RKO (cell line): ENCODE data around the gene DCDC2C.

Experiments used
- DNase-seq: peaks from one replicate; pipeline ENCODE4 v3.0.0-alpha.2; 2016; ENCODE audit warnings: low spot score

DCDC2C gene

DNA sequence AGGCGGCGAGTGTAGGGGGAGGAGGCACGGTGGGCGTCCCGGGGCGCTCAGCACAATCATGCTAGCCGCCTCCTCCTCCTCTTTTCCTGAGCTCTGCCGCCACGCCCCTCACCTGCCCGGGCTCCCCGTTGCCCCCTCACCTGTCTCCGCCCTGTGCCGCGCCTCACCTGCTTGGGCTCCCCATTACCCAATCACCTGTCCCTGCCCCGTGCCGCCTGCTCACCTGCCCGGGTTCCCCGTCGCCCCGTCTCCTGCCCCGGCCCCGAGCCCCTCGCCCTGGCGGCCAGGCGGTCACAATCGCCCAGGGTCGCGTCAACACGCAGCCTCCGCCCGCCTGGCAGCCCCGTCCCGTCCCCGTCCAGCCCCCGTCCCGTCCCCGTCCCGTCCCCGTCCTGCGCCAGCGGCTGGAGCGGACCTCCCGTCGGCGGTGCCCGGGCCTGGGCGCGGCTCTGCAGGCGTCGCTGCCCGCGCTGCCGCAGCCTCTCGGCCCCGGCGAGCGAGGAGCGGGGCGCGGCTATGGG, at the start of gene DCDC2C:
TSS of gene DCDC2C (plus strand) at position 340 of the 521 bp plus-strand sequence. CDS start at position 517, 177 bp downstream.
- DNase-seq = no peak

- DNase-seq = no peak
These were observed 49.4 kb upstream of the DCDC2C start for GRCh38 chr2:3654011-3654410.

DNA sequence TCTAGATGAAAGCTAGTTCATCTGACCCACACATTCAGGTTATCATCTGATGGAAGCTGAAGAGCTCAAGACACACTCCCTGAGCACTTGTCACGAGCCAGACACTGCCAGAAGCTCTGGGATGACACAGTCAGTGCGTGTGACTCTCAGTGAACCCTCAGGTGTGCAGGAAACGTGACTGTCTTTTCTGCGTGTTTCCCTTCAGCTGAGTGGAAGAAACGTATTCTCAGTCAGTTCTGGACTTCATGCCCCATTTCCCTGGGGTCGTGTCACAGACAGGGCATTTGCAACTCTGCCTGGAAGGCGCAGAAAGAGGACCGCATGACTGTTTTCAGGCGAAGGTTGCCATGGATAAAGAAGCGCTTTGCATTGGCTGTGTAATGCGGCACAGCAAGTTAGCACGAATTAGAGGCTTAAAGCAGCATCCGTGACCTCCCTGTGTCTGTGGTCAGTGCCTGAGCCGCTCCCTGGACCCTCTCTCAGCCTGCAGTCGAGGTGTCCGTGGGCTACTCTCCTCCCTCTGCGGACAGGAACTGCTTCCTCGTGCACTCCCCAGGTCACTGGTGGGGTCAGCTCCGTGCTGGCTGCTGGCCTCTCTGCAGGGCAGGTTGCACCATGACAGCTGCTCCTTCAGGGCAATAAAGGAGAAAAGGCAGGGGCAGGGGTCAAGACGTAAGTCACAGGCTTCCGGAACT, 48.7 kb upstream of the DCDC2C start:
- DNase-seq = no peak

DNA sequence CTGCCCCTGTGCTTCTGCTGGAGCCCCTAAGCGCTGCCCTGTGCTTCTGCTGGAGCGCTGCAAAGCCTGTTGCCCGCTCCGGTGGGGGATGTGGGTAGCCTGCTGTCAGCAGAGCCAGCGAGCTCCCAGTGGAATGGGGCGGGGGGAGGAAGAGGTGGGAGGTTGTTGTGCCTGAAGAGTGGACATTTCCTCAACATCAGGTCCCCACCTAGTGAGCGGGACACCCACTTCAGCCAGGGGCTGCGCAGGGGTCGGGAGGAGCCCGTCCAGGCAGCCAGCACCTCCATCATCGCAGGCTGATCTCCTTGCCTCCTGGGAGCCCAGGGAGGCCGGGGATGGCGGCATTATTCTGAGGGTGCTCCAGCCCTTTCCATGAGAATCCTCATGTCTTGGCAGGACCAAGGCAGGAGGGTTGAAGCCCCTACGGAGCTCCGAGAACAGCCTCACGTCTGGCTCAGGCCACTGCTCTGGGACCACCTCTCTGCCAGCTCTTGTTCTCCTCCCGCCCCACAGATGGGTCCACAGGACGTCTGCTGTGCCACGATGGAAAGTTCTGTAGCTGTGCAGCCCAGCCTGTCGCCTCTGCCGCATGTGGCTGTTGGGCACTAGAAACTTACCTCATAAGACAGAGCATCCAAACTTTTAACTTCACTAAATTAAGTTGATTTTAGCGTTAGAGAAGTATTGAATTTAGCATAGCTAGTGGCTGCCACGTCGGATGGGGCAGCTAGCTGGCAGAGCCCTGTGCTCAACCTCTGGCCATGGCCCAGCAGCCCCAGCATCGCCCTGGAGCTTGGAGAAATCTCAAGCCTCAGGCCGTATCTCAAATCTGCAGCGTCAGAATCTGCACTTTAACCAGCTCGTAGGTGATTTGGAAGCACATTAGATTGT, 47.3 kb upstream of the DCDC2C start:
- DNase-seq = no peak

DNA sequence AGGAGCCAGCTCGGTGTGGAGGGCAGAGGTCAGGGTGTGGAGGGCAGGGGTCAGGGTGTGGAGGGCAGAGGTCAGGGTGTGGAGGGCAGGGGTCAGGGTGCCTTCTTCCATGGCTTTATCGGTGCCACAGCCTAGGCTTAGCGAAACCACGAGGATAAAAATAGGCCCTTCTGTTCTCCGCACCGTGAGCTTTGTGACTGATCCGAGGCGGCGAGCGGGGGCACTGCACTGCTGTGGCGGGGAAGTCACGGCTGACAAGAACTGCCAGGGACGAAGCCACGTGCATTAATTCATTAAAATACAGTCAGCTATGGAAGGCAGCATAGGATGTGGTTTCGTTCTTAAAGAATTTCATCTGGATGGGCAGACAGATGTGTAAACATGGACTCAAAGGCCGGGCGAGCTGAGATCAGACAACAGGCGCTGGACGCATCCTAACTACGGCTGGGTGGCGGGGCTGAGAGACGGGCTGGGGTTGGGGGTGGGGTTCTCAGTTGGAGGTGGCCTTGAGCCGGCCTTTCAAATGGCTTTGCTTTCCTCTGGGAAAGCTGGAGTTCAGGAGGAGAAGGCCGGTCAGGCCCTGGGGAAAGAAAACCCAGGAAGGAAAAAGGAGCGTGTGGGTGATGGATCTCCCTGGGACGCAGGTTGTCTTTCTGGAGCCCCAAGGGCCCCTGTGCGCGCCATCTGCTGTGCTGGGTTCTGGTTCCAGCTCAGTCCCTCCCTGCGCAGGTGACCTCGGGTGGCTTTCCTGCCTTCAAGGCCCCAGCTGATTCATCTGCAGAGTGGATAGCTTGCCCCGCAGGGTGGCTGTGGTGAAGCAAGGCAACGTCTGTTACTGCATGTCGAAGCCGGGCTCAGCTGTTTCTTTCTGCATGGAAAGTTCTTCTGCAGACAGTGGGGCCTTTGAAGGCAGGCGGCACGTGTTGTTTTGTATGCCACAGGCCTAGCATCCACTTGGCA, 46.3 kb upstream of the DCDC2C start:
- DNase-seq = no peak

DNA sequence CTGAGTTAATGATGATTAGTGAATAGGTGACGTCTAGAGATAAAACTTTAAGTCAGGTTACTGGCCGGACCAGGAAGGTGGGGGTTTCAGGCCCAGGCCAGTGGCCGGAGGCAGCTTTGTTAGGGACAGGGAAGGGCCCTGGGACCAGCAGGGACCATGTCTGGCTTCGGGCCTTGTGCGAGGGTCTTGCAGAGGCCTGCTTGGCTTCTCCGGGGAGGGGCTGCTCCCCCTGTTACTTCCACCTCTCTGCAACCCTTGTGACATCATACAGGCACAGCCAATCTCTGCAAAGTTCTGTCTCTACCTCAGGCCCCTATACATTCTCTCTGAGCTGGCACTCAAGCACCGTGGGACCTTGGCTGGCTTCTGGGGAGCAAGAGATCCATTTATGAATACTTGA, 45.5 kb upstream of the DCDC2C start, which contains the start of gene ALLC:
TSS of gene ALLC (plus strand) at position 320 of the 400 bp plus-strand sequence. CDS start 12,958 bp downstream, outside the sequence.
- no peak for DNase-seq

- no peak for DNase-seq
These were observed 43.6 kb upstream of the DCDC2C start for GRCh38 chr2:3659447-3660432.

GRCh38 chr2:3660640-3661039, 42.7 kb upstream of the DCDC2C start:
- peak; percentile 58 for DNase-seq

- no peak for DNase-seq
These were observed 42.2 kb upstream of the DCDC2C start for GRCh38 chr2:3661149-3661660.

- DNase-seq = peak; percentile 21
These were observed 41.1 kb upstream of the DCDC2C start for GRCh38 chr2:3662239-3662638.

GRCh38 chr2:3664118-3664517, 39.3 kb upstream of the DCDC2C start:
- no peak for DNase-seq

DNA sequence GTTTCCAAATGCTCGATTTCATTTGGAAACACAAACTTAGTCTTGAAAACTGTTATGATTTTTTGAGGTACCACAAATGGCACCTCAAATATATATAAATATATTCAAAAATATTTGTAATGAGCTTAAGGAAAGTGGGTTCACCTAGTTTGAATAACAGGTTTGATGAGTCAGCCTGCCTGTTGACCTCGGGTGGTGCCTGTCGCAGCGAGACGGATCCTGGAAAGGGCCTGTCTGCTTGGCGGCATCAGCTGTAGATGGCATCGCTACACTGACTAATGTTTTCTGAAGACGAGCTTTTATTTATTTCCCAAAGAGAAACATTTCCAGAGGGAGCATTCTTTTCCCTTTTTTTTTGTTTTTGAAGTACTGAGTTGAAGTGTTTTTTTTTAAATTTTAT, 38.5 kb upstream of the DCDC2C start:
- no peak for DNase-seq

- DNase-seq = no peak
These were observed 37.3 kb upstream of the DCDC2C start for GRCh38 chr2:3665886-3666612.

DNA sequence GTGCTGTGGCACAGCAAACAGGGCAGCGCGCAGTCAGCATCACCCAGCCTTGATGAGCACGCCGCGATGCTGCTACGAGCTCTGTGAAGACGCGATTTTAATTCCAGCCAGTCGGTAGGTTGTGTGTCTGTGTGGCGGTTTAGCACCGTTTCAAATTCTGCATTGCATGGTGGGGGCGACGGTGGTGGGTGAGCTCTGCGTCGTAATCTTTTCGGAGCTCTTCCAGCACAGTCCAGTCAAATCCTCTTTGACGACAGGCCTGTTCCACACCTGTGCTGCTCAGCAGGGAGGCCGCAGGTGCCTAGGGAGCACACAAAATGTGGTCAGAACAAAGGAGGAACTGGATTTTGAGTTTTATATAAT, 36.8 kb upstream of the DCDC2C start:
- no peak for DNase-seq

- DNase-seq = no peak
These were observed 36.2 kb upstream of the DCDC2C start for GRCh38 chr2:3667151-3667631.

GRCh38 chr2:3669656-3670055, 33.7 kb upstream of the DCDC2C start:
- no peak for DNase-seq

- DNase-seq = no peak
These were observed 33.0 kb upstream of the DCDC2C start for GRCh38 chr2:3670376-3670775.

DNA sequence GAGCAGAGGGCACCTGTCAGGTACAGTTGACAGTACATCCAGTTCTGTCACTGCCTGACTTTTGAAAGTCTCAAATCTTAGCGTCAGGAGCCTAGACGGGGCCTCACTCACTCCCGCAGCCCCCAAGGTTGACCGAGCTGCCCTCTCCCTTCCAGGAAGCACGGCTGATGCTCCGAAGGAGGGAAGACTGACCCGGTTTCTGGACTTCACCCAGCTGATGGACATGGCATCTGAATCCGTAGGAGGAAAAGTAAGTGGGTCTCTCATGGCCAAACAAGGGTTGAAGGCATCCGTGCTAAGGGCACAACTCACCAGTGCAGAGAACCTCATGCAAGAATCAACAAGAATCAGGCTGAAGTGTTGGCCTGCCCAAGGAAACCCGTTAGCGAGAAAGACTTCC, 32.4 kb upstream of the DCDC2C start:
- no peak for DNase-seq

DNA sequence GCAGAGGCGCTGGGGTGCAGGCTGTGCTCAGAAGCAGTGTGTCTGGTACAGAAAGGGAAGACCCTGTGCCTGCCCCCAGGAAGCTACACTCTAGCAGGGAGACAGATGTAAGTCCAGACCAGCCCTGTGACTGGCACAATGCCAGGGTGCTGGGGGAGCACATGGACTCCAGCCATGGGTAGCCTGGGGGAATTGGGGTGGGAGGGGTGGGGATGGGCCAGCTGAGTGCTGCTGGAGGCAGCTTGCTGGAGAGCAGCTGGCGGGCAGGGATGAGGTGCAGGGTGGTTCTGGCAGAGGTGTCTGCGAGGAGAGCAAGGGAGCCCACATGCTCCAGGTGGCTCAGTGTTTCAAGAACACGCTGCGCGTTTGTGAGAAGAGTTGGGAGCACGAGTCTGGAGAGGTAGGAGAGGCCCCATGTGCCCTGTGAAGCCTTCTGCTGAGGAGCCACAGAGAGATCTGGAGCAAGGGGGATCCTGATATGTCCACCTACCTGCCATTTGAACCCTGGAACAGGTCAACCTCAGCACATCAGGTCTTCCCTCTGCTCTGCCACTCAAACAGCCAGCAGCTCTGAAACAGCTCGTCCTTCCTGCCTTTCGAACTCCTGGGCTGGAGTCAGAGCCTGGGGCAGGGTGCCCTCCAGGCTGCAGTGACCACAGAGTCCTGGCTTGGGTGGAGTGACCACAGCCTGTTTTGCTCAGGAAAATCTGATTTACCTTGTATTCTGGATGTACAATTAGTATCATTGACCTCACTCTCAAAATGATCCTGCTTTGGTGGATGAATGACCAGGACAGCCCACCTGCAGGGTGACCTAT, 30.3 kb upstream of the DCDC2C start:
- no peak for DNase-seq
